GM11168 (cell line): ENCODE results near the gene DVL2.
"Not testable (repeated sequence)": the region's sequence is repeated elsewhere in the genome, so short reads cannot be mapped to it uniquely, and the experiment has no call there.

Experiments
- in situ Hi-C: fragments of 300-500 bp; cut with MboI; formaldehyde crosslinking; loops from one replicate; pipeline ENCODE4 v1.12.0; 2022; ENCODE audit warnings: low sequenced_read_pairs; ENCODE audit not compliant: unreplicated experiment

The DVL2 gene

GRCh38 chr17:7258731-7259554, 24.6 kb upstream of the DVL2 start:
- in situ Hi-C loops, result no loop called here

- in situ Hi-C loops, result no loop called here
Measured at GRCh38 chr17:7256766-7257456, 22.6 kb upstream of the DVL2 start.

- in situ Hi-C loops, result no loop called here
Measured at GRCh38 chr17:7254511-7254910, 20.2 kb upstream of the DVL2 start.

GRCh38 chr17:7253082-7253481, 18.8 kb upstream of the DVL2 start:
- in situ Hi-C loops, result no loop called here

GRCh38 chr17:7252176-7253043, 18.1 kb upstream of the DVL2 start, which contains the start of gene ELP5:
ELP5 (plus strand) TSS chr17:7252215; CDS start chr17:7252551, 336 bp downstream.
- in situ Hi-C loops, result no loop called here

- in situ Hi-C loops, result no loop called here
Measured at GRCh38 chr17:7251661-7252175, 17.4 kb upstream of the DVL2 start, which contains the start of gene CTDNEP1. CTDNEP1 (minus strand) TSS chr17:7251734; CDS start chr17:7251296, 438 bp downstream.

- in situ Hi-C loops, result no loop called here
Measured at GRCh38 chr17:7250695-7251627, 16.6 kb upstream of the DVL2 start.

- in situ Hi-C loops, result no loop called here
Measured at GRCh38 chr17:7249830-7250229, 15.5 kb upstream of the DVL2 start.

GRCh38 chr17:7249214-7249613, 14.9 kb upstream of the DVL2 start:
- in situ Hi-C loops, result no loop called here

GRCh38 chr17:7248796-7249195, 14.5 kb upstream of the DVL2 start:
- in situ Hi-C loops, result no loop called here

GRCh38 chr17:7246779-7247178, 12.5 kb upstream of the DVL2 start:
- in situ Hi-C loops, result no loop called here

GRCh38 chr17:7243838-7244237, 9.5 kb upstream of the DVL2 start:
- in situ Hi-C loops, result not testable (repeated sequence)

- in situ Hi-C loops, result no loop called here
Measured at GRCh38 chr17:7243453-7243729, 9.1 kb upstream of the DVL2 start.

- in situ Hi-C loops, result no loop called here
Measured at GRCh38 chr17:7242717-7243452, 8.6 kb upstream of the DVL2 start.

GRCh38 chr17:7241783-7242716, 7.7 kb upstream of the DVL2 start, which contains the start of gene GABARAP:
GABARAP (minus strand) TSS chr17:7242449; CDS start chr17:7242330, 119 bp downstream.
- in situ Hi-C loops, result no loop called here

- in situ Hi-C loops, result no loop called here
Measured at GRCh38 chr17:7241090-7241733, 6.9 kb upstream of the DVL2 start.

- in situ Hi-C loops, result no loop called here
Measured at GRCh38 chr17:7240375-7240774, 6.1 kb upstream of the DVL2 start.
